Astrocyte of the cerebellum (primary cell): Measurements from ENCODE around the gene METAP1D.
"Not testable (repeated sequence)": the region's sequence is repeated elsewhere in the genome, so short reads cannot be mapped to it uniquely, and the experiment has no call there.

ENCODE experiments used
- DNase-seq: peaks from one replicate; pipeline ENCODE4 v3.0.0-alpha.2; 2011; ENCODE audit warnings: low read depth
- H3K4me3 ChIP-seq: 2 replicates; pipeline ENCODE4 v1.5.1; 2011; ENCODE audit warnings: mild to moderate bottlenecking, low read depth, low read length, moderate library complexity
- in situ Hi-C: cut with HindIII; loops from 2 replicates; pipeline ENCODE4 v1.10.0; 2017; ENCODE audit warnings: low sequenced_read_pairs
- TF ChIP-seq, protein P1 (sequence below): IDR thresholded peaks from 2 replicates; pipeline ENCODE4 v1.5.1; 2012; ENCODE audit warnings: low read length, low read depth, moderate library complexity, mild to moderate bottlenecking; ENCODE audit errors: missing control alignments

METAP1D gene

DNA sequence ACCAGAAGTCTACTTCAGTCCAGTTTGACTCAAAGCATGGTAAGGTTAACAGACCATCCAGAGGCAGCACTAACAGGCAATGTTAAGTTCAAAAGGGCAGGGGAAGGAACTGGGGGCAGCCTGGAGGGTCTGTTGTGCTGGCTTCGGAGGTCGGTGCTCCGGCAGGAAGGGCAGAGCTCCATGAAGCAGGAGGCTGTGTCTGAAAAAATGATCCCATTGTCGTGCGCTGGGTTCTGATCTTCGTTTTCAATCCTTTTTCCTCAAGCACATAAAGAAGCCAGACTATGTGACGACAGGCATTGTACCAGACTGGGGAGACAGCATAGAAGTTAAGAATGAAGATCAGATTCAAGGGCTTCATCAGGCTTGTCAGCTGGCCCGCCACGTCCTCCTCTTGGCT is 63.7 kb downstream of the METAP1D start:
- TF ChIP-seq, protein P1, sequence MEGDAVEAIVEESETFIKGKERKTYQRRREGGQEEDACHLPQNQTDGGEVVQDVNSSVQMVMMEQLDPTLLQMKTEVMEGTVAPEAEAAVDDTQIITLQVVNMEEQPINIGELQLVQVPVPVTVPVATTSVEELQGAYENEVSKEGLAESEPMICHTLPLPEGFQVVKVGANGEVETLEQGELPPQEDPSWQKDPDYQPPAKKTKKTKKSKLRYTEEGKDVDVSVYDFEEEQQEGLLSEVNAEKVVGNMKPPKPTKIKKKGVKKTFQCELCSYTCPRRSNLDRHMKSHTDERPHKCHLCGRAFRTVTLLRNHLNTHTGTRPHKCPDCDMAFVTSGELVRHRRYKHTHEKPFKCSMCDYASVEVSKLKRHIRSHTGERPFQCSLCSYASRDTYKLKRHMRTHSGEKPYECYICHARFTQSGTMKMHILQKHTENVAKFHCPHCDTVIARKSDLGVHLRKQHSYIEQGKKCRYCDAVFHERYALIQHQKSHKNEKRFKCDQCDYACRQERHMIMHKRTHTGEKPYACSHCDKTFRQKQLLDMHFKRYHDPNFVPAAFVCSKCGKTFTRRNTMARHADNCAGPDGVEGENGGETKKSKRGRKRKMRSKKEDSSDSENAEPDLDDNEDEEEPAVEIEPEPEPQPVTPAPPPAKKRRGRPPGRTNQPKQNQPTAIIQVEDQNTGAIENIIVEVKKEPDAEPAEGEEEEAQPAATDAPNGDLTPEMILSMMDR: no peak
- in situ Hi-C loops: loop anchor here (25.0 kb wide), 1 partner anchor 251 kb away; no protein-coding TSS in a partner anchor
- no peak for DNase-seq
- H3K4me3 ChIP-seq: no peak overlapping the region

DNA sequence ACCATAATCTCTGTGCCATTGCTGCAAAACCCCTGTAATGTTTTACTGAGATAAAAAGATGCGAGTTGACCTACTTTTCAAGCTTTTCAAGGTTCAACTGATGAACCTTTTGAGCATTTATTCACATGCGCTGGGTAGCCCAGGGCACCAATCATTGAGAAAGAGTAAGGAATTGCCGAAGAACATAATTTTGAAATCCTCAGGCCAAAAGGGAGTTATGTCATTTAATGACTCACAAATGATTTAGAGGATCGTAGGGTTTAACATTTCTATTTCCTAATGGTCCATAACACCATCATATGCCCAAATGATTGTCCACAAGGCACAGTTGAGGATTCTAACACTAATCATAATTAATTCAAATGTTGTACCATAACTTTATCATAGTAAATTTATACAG is 65.4 kb downstream of the METAP1D start:
- in situ Hi-C loops: loop anchor here (25.0 kb wide), 1 partner anchor 253 kb away; no protein-coding TSS in a partner anchor
- TF ChIP-seq, protein P1: no peak
- no peak for DNase-seq
- H3K4me3 ChIP-seq: no peak overlapping the region

DNA sequence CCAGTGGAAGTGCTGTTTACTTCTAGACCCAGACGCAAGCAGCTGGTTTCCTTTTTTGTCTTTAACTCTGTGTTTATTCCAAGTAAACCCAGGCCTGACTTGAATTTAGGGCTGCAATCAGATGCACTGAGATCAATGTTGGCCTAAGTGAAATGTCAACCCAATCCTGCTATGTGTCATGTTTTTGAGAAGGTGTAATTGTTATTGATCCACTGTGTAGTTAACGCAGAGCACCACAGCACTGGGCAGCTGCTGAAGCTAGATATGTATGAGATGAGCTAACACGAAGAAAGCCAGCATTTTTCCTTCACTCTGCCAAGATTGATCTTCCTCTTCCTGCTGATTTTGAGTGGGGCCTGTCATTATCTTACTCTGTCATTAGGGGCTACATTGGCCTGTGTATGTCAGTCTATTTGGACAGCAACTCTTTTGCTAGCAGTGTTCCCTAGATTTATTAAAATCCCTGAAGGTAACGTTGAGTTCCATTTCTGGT is 66.7 kb downstream of the METAP1D start:
- no peak overlapping the region for H3K4me3 ChIP-seq
- TF ChIP-seq, protein P1: no peak
- no peak for DNase-seq
- in situ Hi-C loops: loop anchor here (25.0 kb wide), 1 partner anchor 254 kb away; no protein-coding TSS in a partner anchor

DNA sequence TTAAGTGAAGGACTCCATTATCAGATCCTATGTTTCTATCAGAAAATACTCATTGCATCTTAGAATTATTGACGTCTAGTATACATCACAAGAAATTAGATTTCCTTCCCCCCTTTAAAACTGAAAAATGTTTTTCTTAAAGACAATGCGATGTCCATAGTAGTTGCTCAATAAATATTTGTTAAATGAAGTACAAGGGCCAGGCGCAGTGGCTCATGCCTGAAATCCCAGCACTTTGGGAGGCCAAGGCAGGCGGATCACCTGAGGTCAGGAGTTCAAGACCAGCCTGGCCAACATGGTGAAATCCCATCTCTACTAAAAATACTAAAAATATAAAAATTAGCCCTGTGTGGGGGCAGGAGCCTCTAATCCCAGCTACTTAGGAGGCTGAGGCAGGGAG is 68.2 kb downstream of the METAP1D start:
- not testable (repeated sequence) for H3K4me3 ChIP-seq, DNase-seq
- in situ Hi-C loops: loop anchor here (25.0 kb wide), 1 partner anchor 256 kb away; no protein-coding TSS in a partner anchor

DNA sequence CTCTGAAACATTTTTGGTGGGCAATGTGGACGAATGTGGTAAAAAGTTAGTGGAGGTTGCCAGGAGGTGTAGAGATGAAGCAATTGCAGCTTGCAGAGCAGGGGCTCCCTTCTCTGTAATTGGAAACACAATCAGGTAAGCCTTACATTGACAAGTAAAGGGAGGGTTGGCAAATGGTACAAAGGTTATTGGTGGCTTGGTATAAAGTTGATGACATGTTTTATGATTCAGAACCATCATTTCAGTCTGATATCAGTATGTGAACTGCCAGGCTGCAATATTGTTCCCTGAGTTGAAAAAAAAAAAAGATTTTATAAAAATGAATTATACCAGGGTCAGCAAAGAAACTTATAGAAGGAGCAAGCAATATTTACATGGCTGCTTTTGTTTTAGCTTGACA is 71.2 kb downstream of the METAP1D start:
- DNase-seq: no peak
- in situ Hi-C loops: loop anchor here (10.0 to 25.0 kb wide), 2 partner anchors 66 to 259 kb away; no protein-coding TSS in a partner anchor
- TF ChIP-seq, protein P1: no peak
- H3K4me3 ChIP-seq: no peak overlapping the region

DNA sequence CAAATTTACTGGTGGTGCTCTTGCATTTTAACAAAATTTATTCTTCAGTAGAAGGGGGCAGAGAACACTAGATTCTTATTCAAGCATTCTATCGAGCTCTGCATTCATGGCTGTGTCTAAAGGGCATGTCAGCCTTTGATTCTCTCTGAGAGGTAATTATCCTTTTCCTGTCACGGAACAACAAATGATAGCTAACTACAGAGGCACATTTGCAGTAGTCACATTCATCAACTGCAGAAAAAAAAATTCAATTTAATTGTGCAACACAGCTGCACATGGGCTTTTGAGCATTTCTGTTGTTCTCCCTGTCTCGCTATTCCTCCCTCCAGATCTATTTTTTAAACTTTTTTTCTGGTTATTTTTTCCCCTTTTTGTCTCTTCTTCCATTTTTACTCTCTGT is 72.5 kb downstream of the METAP1D start:
- no peak for DNase-seq
- in situ Hi-C loops: loop anchor here (10.0 to 25.0 kb wide), 2 partner anchors 68 to 260 kb away; no protein-coding TSS in a partner anchor
- H3K4me3 ChIP-seq: no peak overlapping the region
- TF ChIP-seq, protein P1: no peak

DNA sequence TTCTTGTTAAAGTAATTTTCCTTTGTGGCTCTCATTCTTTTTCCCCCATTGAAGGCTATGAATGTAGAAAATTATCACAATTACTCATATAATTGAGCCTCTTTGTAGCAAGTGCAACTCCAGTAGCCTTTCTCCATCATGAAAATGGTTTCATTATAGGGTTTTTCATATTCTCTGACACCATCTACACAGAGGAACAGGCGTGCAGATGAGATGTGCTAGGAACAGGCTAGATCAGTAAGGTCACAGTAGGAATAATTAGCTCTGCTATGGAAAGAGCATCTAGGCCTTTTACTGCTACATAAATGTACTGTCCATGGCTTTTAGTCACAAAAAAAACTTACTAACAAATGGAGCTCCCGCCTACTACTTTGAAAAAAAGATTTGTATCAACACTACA is 73.0 kb downstream of the METAP1D start:
- H3K4me3 ChIP-seq: no peak overlapping the region
- TF ChIP-seq, protein P1: no peak
- in situ Hi-C loops: loop anchor here (10.0 to 25.0 kb wide), 2 partner anchors 68 to 260 kb away; no protein-coding TSS in a partner anchor
- no peak for DNase-seq
